HG03196 (cell line): Measurements from ENCODE around the gene OSGEPL1.
"Not testable (repeated sequence)": the region's sequence is repeated elsewhere in the genome, so short reads cannot be mapped to it uniquely, and the experiment has no call there.

Experiments used
- ATAC-seq: cut with Tn5 transposase; IDR thresholded peaks from one replicate; pipeline ENCODE4 v1.9.1; 2021; ENCODE audit not compliant: unreplicated experiment

The OSGEPL1 gene

GRCh38 chr2:189751080-189751658 lies 11.4 kb downstream of the OSGEPL1 start:
- ATAC-seq: no peak

- no peak for ATAC-seq
Observed at GRCh38 chr2:189729430-189729829, 33.2 kb downstream of the OSGEPL1 start.

- no peak for ATAC-seq
Observed at GRCh38 chr2:189726849-189727248, 35.7 kb downstream of the OSGEPL1 start.

GRCh38 chr2:189726271-189726670 lies 36.3 kb downstream of the OSGEPL1 start:
- no peak for ATAC-seq

- ATAC-seq: no peak
Observed at GRCh38 chr2:189723192-189723591, 39.4 kb downstream of the OSGEPL1 start.

- ATAC-seq: no peak
Observed at GRCh38 chr2:189719571-189719970, 43.0 kb downstream of the OSGEPL1 start.

- not testable (repeated sequence) for ATAC-seq
Observed at GRCh38 chr2:189717593-189717992, 45.0 kb downstream of the OSGEPL1 start.

- no peak for ATAC-seq
Observed at GRCh38 chr2:189709501-189710221, 52.9 kb downstream of the OSGEPL1 start.

- ATAC-seq: no peak
Observed at GRCh38 chr2:189702071-189702470, 60.5 kb downstream of the OSGEPL1 start.

- ATAC-seq: no peak
Observed at GRCh38 chr2:189700681-189701080, 61.9 kb downstream of the OSGEPL1 start.

- ATAC-seq: no peak
Observed at GRCh38 chr2:189698020-189698887, 64.3 kb downstream of the OSGEPL1 start.
